HG02571 (cell line): ENCODE measurements around the gene CTAGE9.
"Not testable (repeated sequence)": the region's sequence is repeated elsewhere in the genome, so short reads cannot be mapped to it uniquely, and the experiment has no call there.

ENCODE experiments used
- ATAC-seq: cut with Tn5 transposase; IDR thresholded peaks from one replicate; pipeline ENCODE4 v1.9.1; 2021; ENCODE audit warnings: mild to moderate bottlenecking, moderate library complexity; ENCODE audit not compliant: unreplicated experiment

Gene CTAGE9

GRCh38 chr6:131710917-131711316 is at the start of gene CTAGE9:
Gene CTAGE9, minus strand, starts transcription at chr6:131711017. Its CDS starts 0 bp downstream, at chr6:131711017.
- ATAC-seq, result not testable (repeated sequence)

- no peak for ATAC-seq
Observed at GRCh38 chr6:131758920-131759319, 48.1 kb upstream of the CTAGE9 start.

DNA sequence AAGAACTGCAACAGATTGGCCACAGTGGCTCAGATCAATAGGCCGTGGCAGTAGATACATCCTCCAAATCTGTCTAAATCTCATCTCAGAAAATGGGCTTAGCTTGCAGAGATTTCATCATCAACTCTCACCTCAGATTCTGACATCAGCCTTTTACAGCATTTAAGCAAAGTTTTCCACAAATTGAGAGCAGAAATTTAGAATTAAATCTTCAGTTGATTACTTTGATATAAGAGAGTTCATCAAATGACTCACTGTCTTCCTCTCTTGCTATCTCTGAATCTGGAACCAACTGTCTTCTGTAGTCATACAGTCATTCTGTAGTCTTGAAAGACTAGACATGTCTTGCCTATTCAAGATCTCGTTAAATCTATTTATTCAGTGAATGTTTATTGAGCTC is 45.2 kb upstream of the CTAGE9 start:
- ATAC-seq, result no peak

- ATAC-seq, result no peak
Observed at GRCh38 chr6:131755597-131755996, 44.8 kb upstream of the CTAGE9 start.

DNA sequence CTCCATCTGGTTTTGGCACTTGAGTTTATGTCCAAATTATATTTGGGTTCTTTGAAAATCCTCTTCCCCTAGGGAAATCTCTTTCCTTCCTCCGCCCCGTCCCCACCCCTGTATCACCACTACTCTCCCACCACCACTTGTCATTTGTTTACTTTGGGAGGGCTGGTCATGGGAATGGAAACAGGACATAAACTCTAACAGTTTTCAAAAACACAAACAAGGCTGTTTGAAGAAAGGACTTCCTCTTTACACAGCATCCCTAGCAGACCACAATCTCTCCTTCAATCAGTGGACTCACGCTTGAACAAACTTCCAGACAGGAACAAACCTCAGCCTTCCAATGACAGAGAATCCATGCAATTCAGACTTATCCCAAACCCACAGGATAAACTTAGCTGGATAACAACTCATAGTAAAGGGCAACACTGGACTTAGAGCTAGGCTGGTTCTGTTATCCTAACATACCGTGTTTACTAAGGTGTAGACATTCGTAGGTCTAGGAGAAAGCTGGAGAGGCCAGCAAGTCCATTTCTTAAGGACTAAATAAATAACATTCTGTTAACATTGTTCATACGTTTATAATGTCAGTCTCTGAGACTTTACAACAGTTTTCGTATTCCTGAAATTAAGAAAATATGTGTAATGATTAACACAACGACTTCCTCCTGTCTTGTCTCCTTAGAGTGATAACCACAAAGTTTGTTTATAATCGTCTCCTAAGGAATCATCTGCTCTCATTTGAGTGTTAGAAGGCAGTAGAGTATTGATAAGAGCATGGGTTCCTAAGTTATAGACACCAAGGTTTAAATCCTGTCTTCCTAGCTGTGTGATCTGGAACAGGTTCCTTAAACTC is 44.1 kb upstream of the CTAGE9 start:
- ATAC-seq, result no peak

- ATAC-seq, result no peak
Observed at GRCh38 chr6:131754088-131754487, 43.3 kb upstream of the CTAGE9 start.

DNA sequence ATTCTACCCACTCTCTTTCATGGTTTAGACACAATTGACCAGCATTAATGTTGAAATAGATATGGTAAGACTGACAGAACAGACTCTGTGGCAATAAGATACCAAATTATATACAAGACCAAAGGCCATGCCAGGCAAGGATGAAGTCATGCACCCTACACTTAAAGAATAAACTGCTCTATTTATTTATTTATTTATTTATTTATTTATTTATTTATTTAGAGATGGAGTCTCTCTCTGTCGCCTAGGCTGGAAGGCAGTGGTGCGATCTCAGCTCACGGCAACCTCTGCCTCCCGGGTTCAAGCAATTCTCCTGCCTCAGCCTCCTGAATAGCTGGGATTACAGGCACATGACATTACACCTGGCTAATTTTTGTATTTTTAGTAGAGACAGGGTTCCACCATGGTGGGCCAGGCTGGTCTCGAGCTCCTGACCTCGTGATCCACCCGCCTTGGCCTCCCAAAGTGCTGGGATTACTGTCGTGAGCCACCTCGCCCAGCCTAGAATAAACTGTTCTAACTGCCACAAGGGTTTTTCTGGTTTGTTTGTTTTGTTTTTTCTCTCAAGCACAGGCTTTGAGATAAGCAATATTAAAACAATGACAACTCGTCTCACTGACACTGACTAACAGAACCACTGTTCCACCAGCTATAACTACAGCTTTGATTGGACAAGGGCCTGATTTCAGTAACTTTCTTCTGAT is 40.3 kb upstream of the CTAGE9 start:
- ATAC-seq, result not testable (repeated sequence)

DNA sequence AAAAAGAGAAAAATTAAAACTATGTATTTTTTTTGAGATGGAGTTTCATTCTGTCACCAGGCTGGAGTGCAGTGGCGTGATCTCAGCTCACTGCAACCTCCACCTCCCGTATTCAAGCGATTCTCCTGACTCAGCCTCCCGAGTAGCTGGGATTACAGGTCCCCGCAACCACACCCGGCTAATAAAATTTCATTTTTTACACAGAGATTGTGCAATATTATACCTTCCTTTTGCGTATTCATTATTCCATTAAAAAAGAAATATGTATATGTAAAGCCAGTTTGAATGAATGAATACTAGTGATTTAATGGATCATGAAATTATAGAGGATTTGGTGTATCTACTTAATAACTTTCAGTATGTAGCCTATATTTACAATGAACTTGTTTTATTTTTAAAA is 38.2 kb upstream of the CTAGE9 start:
- ATAC-seq, result no peak

- ATAC-seq, result no peak
Observed at GRCh38 chr6:131747821-131748353, 37.1 kb upstream of the CTAGE9 start.

GRCh38 chr6:131745476-131745875 is 34.7 kb upstream of the CTAGE9 start:
- ATAC-seq, result no peak

GRCh38 chr6:131744432-131745287 is 33.8 kb upstream of the CTAGE9 start:
- ATAC-seq, result no peak

DNA sequence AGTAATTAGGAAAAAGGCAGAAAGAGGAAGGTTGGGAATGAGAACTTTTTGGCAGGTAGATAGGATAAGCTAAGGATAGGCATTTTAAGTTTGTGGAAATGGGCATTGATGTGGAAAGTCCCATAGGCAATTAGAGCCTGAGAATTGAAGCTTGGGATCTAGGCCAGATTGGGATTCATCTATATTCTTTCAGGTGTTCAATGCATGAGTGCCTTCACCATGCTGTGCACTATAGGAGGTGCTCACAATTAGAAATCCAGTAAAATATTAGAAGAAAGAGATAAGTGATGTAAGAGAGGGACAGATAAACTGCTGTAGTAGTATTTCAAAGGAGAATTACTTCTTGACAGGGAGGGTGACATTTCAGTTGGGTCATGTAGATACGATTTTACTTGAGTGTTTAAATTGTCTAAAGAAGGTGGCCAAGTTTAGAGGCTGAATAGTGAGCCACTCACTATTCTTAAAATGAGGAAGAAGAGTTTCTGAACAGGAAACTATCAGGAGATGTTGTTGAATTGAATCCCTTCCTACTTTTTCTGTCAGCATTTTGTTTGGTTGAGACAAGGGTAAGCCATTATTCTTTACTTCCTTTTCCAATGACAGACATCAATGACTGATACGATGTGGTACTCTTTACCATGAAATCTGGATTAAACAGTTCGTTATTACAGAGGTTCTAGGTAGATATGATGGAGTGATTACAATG is 31.0 kb upstream of the CTAGE9 start:
- no peak for ATAC-seq

DNA sequence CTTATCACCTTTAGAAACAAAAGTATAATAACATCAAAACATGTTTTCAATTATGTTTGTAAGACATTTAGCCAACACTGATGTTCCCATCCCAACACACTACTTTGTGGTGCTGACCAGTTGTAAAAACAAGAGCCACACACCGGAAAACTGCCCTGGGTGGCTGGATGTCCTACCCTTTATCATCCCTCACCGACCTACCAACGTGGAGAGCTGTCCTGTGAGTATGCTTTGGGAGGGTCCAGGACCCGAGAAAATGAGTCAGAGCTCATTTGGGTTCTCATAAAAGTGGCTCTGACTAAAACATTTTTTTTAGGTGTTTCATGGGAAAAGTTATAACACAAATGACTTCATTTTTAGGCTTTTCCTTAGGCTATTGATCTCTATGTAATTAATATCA is 29.3 kb upstream of the CTAGE9 start:
- ATAC-seq, result no peak

DNA sequence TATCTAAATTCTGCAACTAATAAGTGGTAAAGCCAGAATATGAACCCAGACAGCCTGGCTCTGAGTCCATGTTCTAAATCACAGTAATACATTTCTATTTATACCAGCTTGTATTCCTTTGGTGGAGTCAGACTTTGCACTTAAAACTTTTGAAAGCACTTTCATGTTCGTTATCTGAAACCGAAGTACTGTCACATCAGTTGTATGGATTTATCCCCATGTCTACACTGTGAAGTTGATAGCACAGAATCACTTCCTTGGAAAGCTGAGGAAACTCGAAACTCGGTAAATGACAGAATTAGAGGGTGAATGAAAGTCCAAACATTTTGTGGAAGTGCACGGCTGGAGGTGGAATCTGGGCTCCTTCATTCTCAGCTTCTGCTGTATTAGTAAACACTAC is 28.3 kb upstream of the CTAGE9 start:
- no peak for ATAC-seq

- no peak for ATAC-seq
Observed at GRCh38 chr6:131736811-131737210, 26.0 kb upstream of the CTAGE9 start.

GRCh38 chr6:131736003-131736596 is 25.3 kb upstream of the CTAGE9 start:
- ATAC-seq, result no peak

GRCh38 chr6:131733376-131734016 is 22.7 kb upstream of the CTAGE9 start:
- ATAC-seq, result no peak

- no peak for ATAC-seq
Observed at GRCh38 chr6:131731224-131731623, 20.4 kb upstream of the CTAGE9 start.

DNA sequence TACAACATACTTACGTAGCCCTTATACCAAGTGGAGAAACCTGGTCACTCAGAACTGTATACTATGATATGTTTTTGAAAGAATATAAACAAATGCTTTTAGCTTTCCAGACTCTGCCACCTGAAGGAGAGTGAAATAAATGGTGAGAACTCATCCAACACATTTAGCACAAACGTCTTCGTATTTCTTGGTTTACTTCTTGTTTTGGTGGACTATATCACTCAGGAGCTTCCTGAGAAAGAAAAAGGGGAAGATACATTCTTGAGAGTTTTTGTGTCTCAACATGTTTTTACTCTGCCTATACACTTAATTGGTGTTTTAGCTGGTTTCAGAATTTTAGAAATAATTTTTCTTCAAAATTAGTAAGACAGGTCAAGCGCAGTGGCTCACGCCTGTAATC is 19.4 kb upstream of the CTAGE9 start:
- no peak for ATAC-seq

DNA sequence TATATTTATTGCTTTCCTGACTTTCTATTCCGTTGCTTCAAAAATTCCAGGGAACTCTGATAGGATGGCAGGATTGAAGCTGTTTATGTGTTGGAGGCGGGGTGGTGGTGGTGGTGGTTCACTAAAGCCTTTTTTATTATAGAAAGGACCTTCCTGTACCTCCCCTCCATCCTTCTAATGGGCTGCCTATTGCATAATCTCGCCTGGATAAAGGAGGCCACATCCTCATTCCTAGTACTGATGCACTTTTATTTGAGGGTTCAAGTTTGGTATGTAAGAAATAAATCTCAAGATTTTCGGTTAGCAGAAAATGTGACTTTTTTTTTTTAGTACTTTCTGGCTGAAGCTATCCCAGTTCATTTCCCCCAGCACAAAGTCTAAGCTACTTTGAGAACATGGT is 18.7 kb upstream of the CTAGE9 start:
- no peak for ATAC-seq
